Motor neuron (in vitro differentiated cells): ENCODE measurements around the gene FBXO34. TPM values are rescaled to one million over a fixed set of nuclear protein-coding genes. Genes with fewer than 3 reads are reported as not detected.

ENCODE experiments used
- ATAC-seq, 8 experiments: fragments of 200-7000 bp; cut with Tn5 transposase; replicated peaks in 6 of 8; 2 replicates each; pipeline ENCODE4 v1.8.0; 2021; ENCODE audit warnings: mild to moderate bottlenecking in 8 of 8, moderate library complexity in 8 of 8
- H3K27ac ChIP-seq, 2 donors: fragments of 250-450 bp; sonication (Bioruptor Pico); 2 replicates each; pipeline ENCODE4 v1.9.0; 2021; ENCODE audit warnings: antibody characterized with exemption in 2 of 2, mild to moderate bottlenecking in 2 of 2, moderate library complexity in 1 of 2
- H3K4me1 ChIP-seq, 2 donors: fragments of 250-450 bp; sonication (Bioruptor Pico); replicated peaks in 1 of 2; 2 replicates each; pipeline ENCODE4 v1.6.1; 2021; ENCODE audit warnings: antibody characterized with exemption in 2 of 2, mild to moderate bottlenecking in 2 of 2, moderate library complexity in 1 of 2
- H3K4me3 ChIP-seq, 5 donors: fragments of 250-450 bp; sonication (Bioruptor Pico); 2 replicates each; pipeline ENCODE4 v1.9.0; 2021; ENCODE audit warnings: antibody characterized with exemption in 5 of 5, mild to moderate bottlenecking in 5 of 5, moderate library complexity in 4 of 5
- WGBS, 10 experiments: fragments of 450-650 bp; shearing (Covaris generic); methylation state at CpG; one replicate each; pipeline ENCODE4 v1.0.0; 2022; 5-methylcytosine and 5-hydroxymethylcytosine counted together
- in situ Hi-C, 9 experiments: fragments of 400-800 bp; cut with MboI; loops; one replicate each; pipeline ENCODE4 v1.15.0; 2021; ENCODE audit warnings: low sequenced_read_pairs in 9 of 9, low pct_unique_long_range_greater_than_20kb in 2 of 9; ENCODE audit not compliant: unreplicated experiment in 9 of 9
- total RNA-seq, 8 experiments: library from RNA; unstranded; fragments of 300-600 nt; gene quantifications; 2 replicates each; pipeline versions ENCODE4 v1.2.3 to v1.2.4, GENCODE V29; 2022

The FBXO34 gene
- total RNA-seq, 8 experiments from 2014 or later: 14.1 to 31.9 (median 20.6) TPM

DNA sequence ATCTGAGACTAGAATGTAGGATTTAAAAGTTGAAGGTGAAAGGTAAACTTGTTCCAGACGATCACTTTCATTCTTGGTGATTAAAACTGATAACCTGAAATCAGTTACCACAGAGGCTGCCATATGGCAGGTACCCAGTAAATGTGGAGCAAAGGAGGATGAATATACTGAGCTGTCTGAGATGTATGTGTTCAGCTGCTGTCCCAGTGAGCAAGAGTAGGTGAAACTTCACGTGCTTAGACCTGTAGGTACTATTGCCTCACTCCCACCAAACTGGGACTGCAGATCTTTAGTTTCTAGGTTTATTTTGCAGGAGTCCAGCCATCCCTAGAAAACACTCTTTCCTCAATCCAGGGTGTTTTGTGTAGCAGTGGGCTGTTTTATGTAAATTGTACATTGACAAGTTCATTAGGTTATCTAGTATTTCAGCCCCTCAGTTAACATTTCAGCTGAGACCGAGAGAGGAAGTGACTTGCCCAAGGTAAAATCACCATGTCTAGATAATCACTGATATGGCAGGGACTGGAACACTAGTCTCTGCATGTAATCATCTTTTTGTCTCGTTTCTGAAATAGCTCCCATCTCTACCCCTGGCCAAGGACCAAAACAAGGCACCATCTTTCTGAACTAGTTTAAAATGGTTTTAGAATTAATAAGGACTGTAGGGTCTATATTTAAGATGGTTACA lies 77.7 kb downstream of the FBXO34 start:
- in situ Hi-C loops: no loop called here
- 68 to 100% (median 93%) methylated on average over 2 to 4 of the region's 4 CpGs; no CpG with 5 or more reads in 1 of the 10 experiments for WGBS, 10 experiments
- no peak overlapping the region for H3K4me3 ChIP-seq
- no peak for ATAC-seq
- peaks cover 3 to 5% of the 10 kb centered on the region in 2 donors for H3K4me1 ChIP-seq
- no peak overlapping the region for H3K27ac ChIP-seq

DNA sequence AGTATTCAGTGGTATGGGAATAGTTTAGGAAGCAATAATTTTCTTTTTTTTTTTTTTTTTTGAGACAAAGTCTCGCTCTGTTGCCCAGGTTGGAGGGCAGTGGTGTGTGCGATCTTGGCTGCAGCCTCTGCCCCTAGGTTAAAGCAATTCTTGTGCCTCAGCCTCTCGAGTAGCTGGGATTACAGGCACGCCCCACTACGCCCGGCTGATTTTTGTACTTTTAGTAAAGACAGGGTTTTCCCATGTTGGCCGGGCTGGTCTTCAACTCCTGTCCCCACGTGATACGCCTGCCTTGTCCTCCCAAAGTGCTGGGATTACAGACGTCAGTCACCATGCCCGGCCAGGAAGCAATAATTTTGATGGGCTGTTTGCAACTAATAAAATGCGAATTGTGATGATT lies 78.3 kb downstream of the FBXO34 start:
- WGBS, 10 experiments: 49 to 100% (median 87%) methylated on average over 2 to 10 of the region's 12 CpGs
- Histone ChIP-seq H3K4me3 (no peak overlapping the region), H3K4me1 (peaks cover 3 to 5% of the 10 kb centered on the region in 2 donors), H3K27ac (no peak overlapping the region)
- in situ Hi-C loops: no loop called here
- peak in 1 of 8 experiments; percentile 23 for ATAC-seq

DNA sequence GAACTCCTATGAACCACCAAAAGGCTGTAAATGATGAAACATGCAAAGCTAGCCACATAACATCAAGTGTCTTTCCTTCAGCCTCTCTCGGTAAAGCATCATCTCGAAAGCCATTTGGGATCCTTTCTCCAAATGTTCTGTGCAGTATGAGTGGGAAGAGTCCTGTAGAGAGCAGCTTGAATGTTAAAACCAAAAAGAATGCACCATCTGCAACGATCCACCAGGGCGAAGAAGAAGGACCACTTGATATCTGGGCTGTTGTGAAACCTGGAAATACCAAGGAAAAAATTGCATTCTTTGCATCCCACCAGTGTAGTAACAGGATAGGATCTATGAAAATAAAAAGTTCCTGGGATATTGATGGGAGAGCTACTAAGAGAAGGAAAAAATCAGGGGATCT lies 79.2 kb downstream of the FBXO34 start:
- WGBS, 10 experiments: 66 to 96% (median 89%) methylated on average over 1 to 4 of the region's 4 CpGs
- Histone ChIP-seq H3K4me1 (peaks cover 3 to 5% of the 10 kb centered on the region in 2 donors), H3K4me3 (no peak overlapping the region), H3K27ac (no peak overlapping the region)
- no peak for ATAC-seq
- in situ Hi-C loops: loop anchor here in 2 of 9 experiments (25.0 kb wide), 1 partner anchor 88 kb away; the partner anchor contains the start of gene FBXO34 (in 2 of the 2)

DNA sequence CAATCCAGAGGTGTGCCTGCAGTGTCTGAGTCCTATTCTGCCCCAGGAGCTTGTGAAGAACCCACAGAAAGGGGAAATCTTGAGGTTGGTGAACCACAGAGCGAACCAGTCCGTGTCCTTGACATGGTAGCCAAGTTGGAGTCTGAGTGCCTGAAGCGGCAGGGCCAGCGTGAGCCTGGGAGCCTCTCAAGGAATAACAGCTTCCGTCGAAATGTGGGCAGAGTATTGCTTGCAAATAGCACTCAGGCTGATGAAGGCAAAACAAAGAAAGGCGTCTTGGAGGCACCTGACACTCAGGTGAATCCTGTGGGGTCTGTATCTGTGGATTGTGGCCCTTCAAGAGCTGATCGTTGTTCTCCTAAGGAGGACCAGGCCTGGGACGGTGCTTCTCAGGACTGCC lies 79.9 kb downstream of the FBXO34 start:
- ATAC-seq: no peak
- Histone ChIP-seq H3K4me3 (no peak overlapping the region), H3K27ac (no peak overlapping the region), H3K4me1 (peaks cover 3 to 5% of the 10 kb centered on the region in 2 donors)
- WGBS, 10 experiments: 87 to 100% (median 92%) methylated on average over 4 to 5 of the region's 9 CpGs; no CpG with 5 or more reads in 5 of the 10 experiments
- in situ Hi-C loops: loop anchor here in 2 of 9 experiments (25.0 kb wide), 1 partner anchor 89 kb away; the partner anchor contains the start of gene FBXO34 (in 2 of the 2)

DNA sequence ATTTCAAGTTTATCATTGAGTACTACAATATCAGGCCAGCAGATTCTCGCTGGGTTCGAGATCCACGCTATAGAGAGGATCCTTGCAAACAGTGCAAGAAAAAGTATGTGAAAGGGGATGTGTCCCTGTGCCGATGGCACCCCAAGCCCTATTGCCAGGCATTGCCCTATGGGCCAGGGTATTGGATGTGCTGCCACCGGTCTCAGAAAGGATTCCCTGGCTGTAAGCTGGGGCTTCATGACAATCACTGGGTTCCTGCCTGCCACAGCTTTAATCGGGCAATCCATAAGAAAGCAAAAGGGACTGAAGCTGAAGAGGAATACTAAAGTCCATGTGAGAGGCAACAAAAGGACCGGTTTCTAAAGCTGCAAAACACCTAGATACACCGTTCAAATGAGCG lies 81.0 kb downstream of the FBXO34 start:
- WGBS, 10 experiments: 84 to 100% (median 95%) methylated on average over 3 to 8 of the region's 9 CpGs; no CpG with 5 or more reads in 3 of the 10 experiments
- Histone ChIP-seq H3K4me3 (no peak overlapping the region), H3K27ac (no peak overlapping the region), H3K4me1 (no peaks in the 10 kb centered on the region)
- in situ Hi-C loops: loop anchor here in 2 of 9 experiments (25.0 kb wide), 1 partner anchor 90 kb away; the partner anchor contains the start of gene FBXO34 (in 2 of the 2)
- ATAC-seq: no peak

DNA sequence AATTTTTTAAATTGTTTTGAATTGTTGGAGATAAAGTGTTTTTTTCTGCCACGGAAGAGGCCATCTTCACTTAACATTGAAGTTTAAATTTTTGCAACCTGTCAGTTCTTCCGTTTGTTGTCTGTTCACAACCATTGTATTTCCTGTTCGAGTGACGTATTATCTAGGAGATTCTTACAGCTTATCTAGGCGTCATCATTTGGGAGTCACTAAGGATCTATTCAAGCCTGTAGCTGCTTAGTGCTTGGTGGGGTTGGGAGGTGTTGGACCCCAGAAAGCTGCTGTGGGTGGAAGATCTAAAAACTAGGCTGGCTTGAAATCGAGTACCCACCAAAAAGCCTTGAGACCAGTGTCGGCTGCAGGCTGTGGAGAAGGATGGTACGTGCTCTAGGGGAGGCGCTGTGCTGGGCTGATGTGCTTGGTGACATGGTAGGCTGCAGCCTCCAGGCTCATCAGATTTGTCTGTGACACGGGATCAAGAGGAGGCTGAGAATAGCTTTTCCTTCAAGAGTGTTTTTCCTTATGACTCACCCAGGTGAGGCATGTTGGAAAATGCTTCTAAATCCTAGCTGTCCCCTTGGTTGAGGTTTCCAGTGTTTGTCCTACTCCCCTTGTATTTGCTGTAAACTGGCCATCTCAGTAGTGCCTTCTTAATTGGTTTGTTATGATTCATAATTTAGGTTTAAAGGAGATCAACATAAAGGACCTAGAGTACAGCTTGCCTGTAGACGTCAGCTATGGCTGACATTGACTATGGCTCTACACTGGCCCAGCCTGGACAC lies 82.7 kb downstream of the FBXO34 start:
- H3K4me3 ChIP-seq: no peak overlapping the region
- peak in 2 of 8 experiments; percentile 4 to 41 for ATAC-seq
- 87 to 100% (median 96%) methylated on average over 1 to 9 of the region's 11 CpGs for WGBS, 10 experiments
- H3K4me1 ChIP-seq: no peaks in the 10 kb centered on the region
- in situ Hi-C loops: loop anchor here in 2 of 9 experiments (25.0 kb wide), 1 partner anchor 92 kb away; the partner anchor contains the start of gene FBXO34 (in 2 of the 2)
- H3K27ac ChIP-seq: no peak overlapping the region

DNA sequence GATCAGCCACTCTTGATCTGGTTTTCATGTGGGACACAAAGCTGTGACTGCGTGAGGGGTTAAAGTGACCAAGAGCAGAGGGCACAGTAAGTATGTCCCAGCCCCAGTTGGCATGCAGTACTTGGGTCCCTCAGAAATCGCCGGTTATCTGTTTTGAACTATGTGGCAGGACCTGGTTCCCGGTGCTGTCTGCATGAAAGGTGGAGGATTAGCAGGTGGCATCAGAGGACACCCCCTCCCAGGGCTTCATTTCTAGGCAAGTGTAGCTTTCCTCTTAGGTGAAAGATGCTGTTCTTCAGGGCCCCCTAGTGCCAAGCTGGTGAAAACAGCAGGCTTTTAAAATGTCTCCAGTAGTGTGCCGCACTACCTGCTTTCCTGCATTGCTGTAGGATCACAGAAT lies 83.3 kb downstream of the FBXO34 start:
- peak; percentile 56 to 91 (median 70) for ATAC-seq
- no peaks in the 10 kb centered on the region for H3K4me1 ChIP-seq
- WGBS, 10 experiments: 17 to 100% (median 70%) methylated on average over 1 to 4 of the region's 5 CpGs; no CpG with 5 or more reads in 5 of the 10 experiments
- no peak overlapping the region for H3K27ac ChIP-seq
- in situ Hi-C loops: loop anchor here in 2 of 9 experiments (25.0 kb wide), 1 partner anchor 92 kb away; the partner anchor contains the start of gene FBXO34 (in 2 of the 2)
- no peak overlapping the region for H3K4me3 ChIP-seq

DNA sequence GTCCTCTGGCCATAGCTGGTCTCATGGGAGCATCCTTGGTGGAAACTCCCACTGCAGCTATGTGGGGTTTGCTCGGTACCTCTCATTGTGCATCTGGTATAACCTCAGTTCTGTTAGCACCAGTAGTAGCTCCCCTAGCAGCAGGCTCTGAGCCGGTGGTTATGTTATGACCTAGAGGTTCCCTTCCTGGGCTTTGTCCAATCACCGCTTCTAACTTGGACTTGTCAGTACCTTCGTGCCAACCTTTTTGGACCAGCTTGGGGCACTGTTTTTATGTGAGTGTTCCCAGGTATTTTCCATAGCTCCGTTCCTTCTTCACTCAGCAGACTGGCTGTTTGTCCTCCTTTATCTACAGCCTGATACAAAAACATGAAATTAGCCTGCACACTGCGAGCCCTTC lies 84.7 kb downstream of the FBXO34 start:
- H3K27ac ChIP-seq: no peak overlapping the region
- WGBS, 10 experiments: 67 to 100% (median 85%) methylated on average over 1 to 5 of the region's 6 CpGs; no CpG with 5 or more reads in 2 of the 10 experiments
- no peak for ATAC-seq
- no peaks in the 10 kb centered on the region for H3K4me1 ChIP-seq
- in situ Hi-C loops: loop anchor here in 2 of 9 experiments (25.0 kb wide), 1 partner anchor 94 kb away; the partner anchor contains the start of gene FBXO34 (in 2 of the 2)
- no peak overlapping the region for H3K4me3 ChIP-seq

DNA sequence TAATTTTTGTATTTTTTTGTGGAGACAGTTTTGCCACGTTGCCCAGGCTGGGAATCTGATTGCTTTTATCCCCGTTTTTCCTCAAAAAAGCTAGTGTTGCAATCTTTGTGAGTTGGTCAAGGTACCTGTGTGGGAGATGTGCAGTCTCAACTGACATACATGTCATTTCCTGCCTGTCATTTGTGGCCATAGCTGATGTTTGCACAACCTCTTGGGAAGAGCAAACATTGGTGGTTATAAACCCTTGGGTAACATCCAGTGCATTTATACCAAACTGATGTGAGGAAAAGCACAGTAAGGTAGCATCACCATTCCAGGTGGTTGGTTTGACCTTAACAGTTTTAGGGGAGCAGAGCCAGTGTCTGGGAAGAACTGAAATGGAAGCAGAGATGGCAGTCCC lies 85.7 kb downstream of the FBXO34 start:
- in situ Hi-C loops: loop anchor here in 2 of 9 experiments (25.0 kb wide), 1 partner anchor 95 kb away; the partner anchor contains the start of gene FBXO34 (in 2 of the 2)
- no peak overlapping the region for H3K27ac ChIP-seq
- H3K4me1 ChIP-seq: no peaks in the 10 kb centered on the region
- H3K4me3 ChIP-seq: no peak overlapping the region
- no peak for ATAC-seq
- WGBS, 10 experiments: 67 to 100% (median 93%) methylated on average over 1 to 2 of the region's 2 CpGs; no CpG with 5 or more reads in 2 of the 10 experiments

DNA sequence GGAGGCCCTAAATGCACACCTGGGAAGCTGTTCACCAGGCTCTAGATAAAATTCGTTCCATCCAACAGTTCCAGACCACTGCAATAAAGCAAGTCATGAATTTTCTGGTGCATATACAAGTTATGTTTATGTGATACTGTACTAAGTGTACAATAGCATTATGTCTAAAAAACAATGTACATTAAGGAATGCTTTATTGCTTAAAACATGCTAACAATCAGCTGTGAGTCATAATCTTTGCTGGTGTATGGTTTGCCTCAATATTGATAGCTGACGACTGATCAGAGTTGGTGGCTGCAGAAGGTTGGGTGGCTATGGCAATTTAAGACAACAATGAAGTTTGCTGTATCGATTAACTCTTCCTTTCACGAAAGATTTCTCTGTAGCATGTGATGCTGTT lies 88.1 kb downstream of the FBXO34 start:
- ATAC-seq: no peak
- in situ Hi-C loops: loop anchor here in 2 of 9 experiments (25.0 kb wide), 1 partner anchor 97 kb away; the partner anchor contains the start of gene FBXO34 (in 2 of the 2)
- WGBS, 10 experiments: 78 to 100% (median 93%) methylated on average over 1 to 4 of the region's 4 CpGs; no CpG with 5 or more reads in 1 of the 10 experiments
- Histone ChIP-seq H3K4me1 (no peaks in the 10 kb centered on the region), H3K4me3 (no peak overlapping the region), H3K27ac (no peak overlapping the region)

DNA sequence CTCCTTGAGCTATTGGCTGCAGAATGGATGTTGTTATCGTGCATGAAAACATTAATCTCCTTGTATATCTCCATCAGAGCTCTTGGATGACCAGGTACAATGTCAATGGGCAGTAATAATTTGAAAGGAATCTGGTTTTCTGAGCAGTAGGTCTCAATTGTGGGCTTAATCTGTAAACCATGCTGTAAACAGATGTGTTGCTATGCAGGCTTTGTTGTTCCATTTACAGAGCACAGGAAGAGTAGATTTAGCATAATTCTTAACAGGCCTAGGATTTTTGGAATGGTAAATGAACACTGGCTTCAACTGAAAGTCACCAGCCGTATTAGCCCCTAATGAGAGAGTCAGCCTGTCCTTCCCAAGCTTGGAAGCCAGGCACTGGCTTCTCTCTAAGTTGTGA lies 90.0 kb downstream of the FBXO34 start:
- in situ Hi-C loops: loop anchor here in 2 of 9 experiments (25.0 kb wide), 1 partner anchor 99 kb away; the partner anchor contains the start of gene FBXO34 (in 2 of the 2)
- WGBS, 10 experiments: 0 to 100% (median 91%) methylated on average over 1 to 2 of the region's 2 CpGs; no CpG with 5 or more reads in 1 of the 10 experiments
- Histone ChIP-seq H3K4me1 (no peaks in the 10 kb centered on the region), H3K27ac (no peak overlapping the region), H3K4me3 (no peak overlapping the region)
- peak in 3 of 8 experiments; percentile 79 to 91 (median 83) for ATAC-seq

DNA sequence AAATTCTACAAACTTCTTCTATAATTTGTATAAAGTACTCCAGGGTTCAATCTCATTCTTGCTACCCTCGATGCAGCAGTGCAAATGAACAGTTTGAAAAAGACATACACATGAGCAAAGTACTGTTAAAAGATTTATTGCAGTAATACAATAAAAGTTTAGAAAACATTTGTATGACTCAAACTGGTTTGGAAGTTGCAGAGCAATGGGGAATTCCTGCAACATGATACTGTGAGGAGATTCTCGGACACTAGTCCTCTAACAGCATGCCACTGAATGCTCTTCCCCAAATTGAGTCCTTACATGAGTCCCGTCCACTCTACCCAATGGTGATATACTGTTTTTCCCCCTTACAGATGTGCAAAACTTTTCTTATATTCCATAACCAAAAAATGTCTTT lies 95.0 kb downstream of the FBXO34 start:
- 18 to 100% (median 88%) methylated on average over 1 to 3 of the region's 3 CpGs; no CpG with 5 or more reads in 1 of the 10 experiments for WGBS, 10 experiments
- in situ Hi-C loops: loop anchor here in 2 of 9 experiments (25.0 kb wide), 1 partner anchor 104 kb away; the partner anchor contains the start of gene FBXO34 (in 2 of the 2)
- peak in 2 of 8 experiments; percentile 41 to 75 for ATAC-seq
- Histone ChIP-seq H3K4me3 (no peak overlapping the region), H3K27ac (no peak overlapping the region), H3K4me1 (no peaks in the 10 kb centered on the region)
